Measurements from ENCODE around the gene MYO1D.

Gene MYO1D

GRCh38 chr17:32485261-32486110, 391.4 kb downstream of the MYO1D start:
- H3K4me1 ChIP-seq, result peaks cover 8% of the 10 kb centered on the region
- no peak for DNase-seq
- no peaks in the 10 kb centered on the region for H3K27me3 ChIP-seq
- H3K9me3 ChIP-seq, result no peaks in the 10 kb centered on the region
- H3K4me3 ChIP-seq (ENCODE audit: low read depth, low read length), result no peak overlapping the region
- TF ChIP-seq CTCF (IDR thresholded peaks at IDR 0.05; ENCODE audit: low read depth, low read length), result no peak
- peaks cover 5% of the 10 kb centered on the region for H3K36me3 ChIP-seq

- Histone ChIP-seq H3K9me3 (no peaks in the 10 kb centered on the region), H3K27me3 (no peaks in the 10 kb centered on the region), H3K4me3 (ENCODE audit: low read depth, low read length) (no peak overlapping the region), H3K36me3 (peaks cover 6% of the 10 kb centered on the region), H3K4me1 (peaks cover 8% of the 10 kb centered on the region)
- DNase-seq, result no peak
- TF ChIP-seq CTCF (IDR thresholded peaks at IDR 0.05; ENCODE audit: low read depth, low read length), result no peak
These were observed 392.3 kb downstream of the MYO1D start for GRCh38 chr17:32484628-32485027.

GRCh38 chr17:32484041-32484461, 392.9 kb downstream of the MYO1D start:
- no peak for DNase-seq
- no peak overlapping the region for H3K4me3 ChIP-seq (ENCODE audit: low read depth, low read length)
- no peaks in the 10 kb centered on the region for H3K9me3 ChIP-seq
- H3K27me3 ChIP-seq, result no peaks in the 10 kb centered on the region
- peaks cover 8% of the 10 kb centered on the region for H3K4me1 ChIP-seq
- no peak for TF ChIP-seq CTCF (IDR thresholded peaks at IDR 0.05; ENCODE audit: low read depth, low read length)
- H3K36me3 ChIP-seq, result peaks cover 6% of the 10 kb centered on the region

- TF ChIP-seq CTCF (IDR thresholded peaks at IDR 0.05; ENCODE audit: low read depth, low read length), result peak; percentile 75
- peaks cover 4% of the 10 kb centered on the region for H3K36me3 ChIP-seq
- H3K4me1 ChIP-seq, result peaks cover 8% of the 10 kb centered on the region
- DNase-seq, result peak; percentile 34
- H3K27me3 ChIP-seq, result no peaks in the 10 kb centered on the region
- no peak overlapping the region for H3K4me3 ChIP-seq (ENCODE audit: low read depth, low read length)
- H3K9me3 ChIP-seq, result no peaks in the 10 kb centered on the region
These were observed 393.4 kb downstream of the MYO1D start for GRCh38 chr17:32483451-32484019.

GRCh38 chr17:32482568-32483320, 394.2 kb downstream of the MYO1D start:
- H3K9me3 ChIP-seq, result no peaks in the 10 kb centered on the region
- no peak for DNase-seq
- no peak overlapping the region for H3K4me3 ChIP-seq (ENCODE audit: low read depth, low read length)
- H3K4me1 ChIP-seq, result peaks cover 8% of the 10 kb centered on the region
- no peak for TF ChIP-seq CTCF (IDR thresholded peaks at IDR 0.05; ENCODE audit: low read depth, low read length)
- peaks cover 7% of the 10 kb centered on the region for H3K36me3 ChIP-seq
- H3K27me3 ChIP-seq, result no peaks in the 10 kb centered on the region
